GM18873 (cell line): ENCODE data around the gene HIGD1C.

Experiments used
- ATAC-seq: cut with Tn5 transposase; IDR thresholded peaks from one replicate; pipeline ENCODE4 v1.9.1; 2021; ENCODE audit warnings: mild to moderate bottlenecking, moderate library complexity, moderate number of reproducible peaks; ENCODE audit not compliant: unreplicated experiment, low FRiP score

HIGD1C gene

DNA sequence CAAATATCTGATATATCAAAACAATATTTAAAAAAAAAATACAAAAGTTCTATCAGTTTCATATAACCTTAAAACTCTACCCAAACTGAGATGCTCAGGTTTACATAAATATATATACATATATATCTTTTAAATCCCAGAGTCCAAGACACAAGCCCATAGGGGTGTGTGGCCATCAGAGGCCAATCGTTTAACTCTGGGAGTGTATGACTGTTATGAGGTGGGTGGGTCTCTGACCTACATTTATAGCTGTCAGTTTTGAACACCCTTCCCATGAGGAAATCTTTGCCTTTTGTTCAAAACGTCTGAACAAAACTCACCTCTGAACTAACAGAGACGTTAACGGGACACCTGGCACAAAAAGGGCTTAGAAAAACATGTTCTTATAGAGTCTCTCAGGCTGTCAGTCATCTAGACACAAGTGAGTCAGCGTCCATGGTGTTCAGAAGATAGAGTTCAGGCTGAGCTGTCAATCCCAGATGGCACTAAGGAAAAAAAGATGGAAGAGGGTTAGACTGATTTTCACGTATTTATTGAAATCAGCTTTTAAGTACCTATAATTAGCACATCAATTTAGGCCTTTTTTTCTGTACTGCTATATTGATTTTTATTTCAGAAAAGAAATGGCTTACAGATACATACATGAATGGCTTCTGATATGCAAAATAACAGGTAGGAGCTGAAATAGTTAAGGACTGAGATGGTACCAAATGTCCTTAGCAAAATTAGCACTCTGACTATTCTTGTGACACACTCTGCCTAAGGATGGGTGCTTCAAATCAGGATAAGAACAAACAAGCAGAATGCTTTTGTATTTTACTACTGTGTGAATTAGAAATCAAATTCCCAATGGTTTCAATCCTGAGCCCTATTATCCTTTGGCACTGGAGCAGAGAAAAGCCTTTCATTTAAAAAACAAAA is 29.2 kb downstream of the HIGD1C start:
- no peak for ATAC-seq

DNA sequence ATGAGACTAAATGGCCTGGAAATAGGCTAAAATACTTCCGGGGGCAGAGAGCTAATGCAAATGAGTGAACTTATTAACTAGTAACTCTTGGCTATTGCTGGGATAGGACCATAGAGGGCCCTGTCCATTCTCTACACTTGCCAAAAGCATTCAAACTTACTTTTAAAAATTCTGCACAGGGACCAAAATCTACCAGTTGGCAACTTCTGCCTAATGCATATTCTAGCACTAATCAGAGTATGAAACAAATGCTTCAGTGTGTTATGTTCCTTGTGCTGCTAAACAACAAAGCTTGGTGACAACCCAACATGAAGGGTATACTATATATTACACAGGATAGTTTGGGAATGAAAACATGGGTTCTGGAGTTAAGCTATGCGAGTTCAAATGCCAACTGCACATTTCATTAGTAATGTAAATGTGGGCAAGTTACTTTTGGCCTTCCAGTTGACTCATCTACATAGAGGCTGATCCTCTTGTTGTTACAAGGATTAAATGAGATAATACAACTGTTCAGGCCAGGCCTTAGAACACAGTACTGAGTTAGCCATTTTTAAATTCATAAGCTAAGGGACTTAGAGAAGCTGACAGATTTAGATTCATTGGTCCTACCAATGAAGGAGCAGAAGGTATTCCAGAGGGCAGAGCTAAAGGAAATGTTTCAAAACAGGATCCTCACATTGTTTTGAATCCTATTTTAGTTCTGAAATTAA is 32.4 kb downstream of the HIGD1C start:
- ATAC-seq = no peak

DNA sequence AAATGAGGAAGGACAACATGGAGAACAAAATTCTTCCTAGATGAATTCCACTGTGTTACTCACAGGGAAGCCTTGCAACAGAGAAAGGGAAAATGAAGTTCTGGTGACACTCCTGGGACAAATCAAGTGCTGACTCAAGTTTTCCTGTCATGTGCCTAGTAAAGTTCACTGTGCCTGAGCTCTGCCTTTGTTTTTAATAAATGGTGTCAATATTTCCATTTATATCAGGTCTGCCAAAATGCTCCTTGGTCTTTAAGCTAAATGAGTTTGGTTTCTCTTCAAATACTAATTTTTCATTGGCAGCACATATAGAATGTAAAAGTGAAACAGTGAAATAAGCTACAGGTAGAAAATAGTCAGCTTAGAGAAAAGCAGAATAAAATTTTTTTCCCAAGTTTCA is 33.0 kb downstream of the HIGD1C start:
- ATAC-seq = no peak

DNA sequence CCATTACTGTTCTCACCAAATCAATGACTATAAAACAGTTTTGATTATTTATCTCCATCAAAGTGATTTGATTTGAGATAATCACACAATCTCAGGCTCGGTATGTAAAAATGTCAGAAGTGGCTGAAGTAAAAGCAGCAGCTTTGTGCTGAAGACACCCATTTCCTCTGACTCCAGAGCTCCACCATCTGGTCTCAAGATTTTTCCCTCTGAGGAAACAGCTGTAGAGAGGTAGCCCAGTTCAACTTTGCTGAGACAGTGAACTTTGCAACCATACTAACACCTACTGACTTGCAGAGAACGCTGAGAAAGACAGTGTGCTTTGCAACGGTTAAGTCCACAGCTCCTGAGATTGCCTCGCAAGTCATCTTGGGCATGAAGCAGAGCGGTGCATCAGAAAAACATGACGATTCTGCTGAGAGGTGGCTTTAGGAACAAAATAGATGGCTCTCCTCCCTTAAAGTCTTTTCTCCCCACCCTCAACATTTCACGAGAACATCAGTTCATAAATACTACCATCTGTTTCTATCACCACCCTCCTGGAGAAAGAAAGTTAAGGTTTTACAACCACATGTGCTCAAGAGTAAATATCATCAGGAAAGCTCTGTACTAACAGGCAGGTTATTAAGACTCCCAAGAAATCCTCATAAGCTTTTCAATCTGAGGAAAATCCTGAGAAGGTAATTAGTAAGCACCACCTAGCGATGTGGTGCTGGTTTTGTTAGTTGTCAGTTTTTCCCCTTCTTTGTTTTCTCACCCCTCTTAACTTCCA is 34.8 kb downstream of the HIGD1C start:
- no peak for ATAC-seq

DNA sequence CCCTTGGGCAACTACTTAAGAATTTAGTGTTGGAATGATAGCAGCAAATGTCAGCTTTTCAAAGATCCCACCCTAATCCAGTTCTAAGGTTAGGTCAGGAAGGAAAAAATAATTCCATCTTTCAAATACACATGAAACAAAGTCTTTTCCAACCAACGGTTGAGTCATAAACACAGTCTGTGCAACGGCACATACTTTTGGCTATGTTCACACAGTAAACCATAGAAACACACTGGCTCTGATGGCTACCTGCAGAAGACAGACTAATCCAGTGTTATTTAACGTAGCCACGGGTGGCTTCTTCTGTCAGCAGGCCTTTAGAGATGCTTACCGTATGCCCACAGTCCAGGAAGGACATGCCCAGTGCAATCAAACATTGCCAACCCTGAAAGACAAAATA is 35.7 kb downstream of the HIGD1C start:
- no peak for ATAC-seq

DNA sequence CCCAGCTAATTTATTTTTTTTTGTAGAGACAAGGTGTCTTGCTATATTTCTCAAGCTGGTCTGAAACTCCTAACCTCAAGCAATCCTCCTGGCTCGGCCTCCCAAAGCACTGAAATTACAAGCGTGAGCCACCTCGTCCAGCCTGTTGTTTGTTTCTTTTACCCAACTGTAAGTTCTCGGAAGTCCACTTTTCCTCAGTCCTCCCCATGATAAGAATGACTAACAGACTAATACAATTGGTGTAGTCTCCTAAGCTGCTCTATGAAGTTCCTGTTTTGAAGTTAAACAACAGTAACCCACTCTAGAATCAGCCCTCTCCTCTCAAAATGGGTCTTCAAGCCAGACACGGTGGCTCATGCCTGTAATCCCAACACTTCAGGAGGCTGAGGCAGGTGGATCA is 36.5 kb downstream of the HIGD1C start:
- ATAC-seq = no peak

DNA sequence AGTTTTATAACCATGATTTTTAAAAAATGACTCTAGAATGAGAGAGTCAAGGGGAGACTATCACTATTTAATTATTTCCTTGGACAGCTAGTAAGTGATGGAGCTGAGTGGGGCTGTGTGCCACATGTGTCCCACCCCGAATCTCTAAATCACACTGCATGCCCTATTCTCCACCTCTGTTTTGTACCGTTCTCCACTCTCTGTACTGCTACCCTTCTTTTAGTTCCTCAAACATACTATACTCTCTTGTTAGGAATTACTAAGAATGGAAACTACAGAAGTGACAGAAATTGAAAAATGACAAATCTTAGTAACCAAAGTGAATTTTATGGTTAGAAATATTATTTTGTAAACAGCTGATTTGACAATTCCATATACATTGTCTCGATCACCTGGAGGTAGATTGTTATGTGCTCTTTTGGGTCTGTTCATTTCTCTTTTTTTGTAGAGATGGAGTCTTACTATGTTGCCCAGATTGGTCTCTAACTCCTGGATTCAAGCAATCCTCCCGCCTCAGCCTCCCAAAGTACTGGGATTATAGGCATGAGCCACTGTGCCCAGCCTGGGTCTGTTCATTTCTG is 37.9 kb downstream of the HIGD1C start:
- no peak for ATAC-seq

DNA sequence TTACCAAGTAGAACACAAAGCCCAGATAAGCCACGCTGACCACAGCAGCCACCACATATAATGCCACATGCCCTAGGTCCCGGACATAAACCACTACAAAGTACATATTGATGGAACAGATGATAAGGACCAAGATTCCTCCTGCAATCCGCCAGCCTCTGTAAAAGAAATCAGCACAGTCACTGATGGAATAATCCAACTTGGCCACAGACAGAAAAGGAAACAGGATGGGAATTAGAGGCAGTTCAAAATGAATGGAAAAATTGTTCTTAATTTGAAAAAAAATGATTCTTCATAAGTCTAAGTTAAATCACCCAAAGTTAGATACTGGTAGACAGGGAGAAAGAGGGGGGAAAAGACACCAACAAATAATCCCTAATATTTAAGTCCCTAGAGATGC is 38.4 kb downstream of the HIGD1C start:
- no peak for ATAC-seq

DNA sequence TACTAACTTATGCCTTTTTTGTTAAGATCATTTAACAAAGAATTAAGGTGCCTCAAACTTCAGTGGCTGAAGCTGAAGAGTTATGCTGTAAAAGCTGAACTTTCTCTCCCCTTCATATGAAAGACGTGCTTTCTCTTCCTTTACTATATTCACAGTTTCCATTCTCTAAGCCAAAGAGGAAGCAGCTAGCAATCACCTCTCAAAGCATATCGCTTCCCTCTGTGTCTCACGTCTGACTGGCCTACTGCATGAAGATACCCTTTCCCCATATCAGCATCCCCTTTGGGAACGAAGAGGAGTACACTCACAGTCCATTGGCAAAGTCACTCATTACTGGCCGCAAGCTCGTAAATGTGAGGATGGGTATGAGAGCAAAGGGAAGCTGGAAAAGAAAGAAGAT is 38.9 kb downstream of the HIGD1C start:
- no peak for ATAC-seq

DNA sequence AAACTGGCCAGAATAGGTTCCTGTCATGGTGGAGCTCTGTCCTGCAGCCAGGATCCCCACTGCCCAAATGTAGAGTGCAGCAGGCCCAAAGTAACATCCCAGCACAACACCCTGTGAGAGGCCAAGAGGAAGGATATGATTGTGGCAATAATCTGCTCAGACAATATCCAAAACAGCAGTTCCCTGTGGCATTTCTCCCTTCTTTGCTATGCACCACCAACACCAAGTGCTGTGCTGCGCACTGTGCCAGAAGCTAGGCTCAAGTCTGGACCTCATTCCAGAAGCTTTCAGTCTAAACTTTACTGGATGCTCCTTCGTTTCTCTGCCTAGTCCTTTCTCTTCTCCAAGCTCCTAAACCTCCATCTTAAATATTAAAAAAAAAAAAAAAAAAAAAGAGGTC is 40.5 kb downstream of the HIGD1C start:
- ATAC-seq = no peak

DNA sequence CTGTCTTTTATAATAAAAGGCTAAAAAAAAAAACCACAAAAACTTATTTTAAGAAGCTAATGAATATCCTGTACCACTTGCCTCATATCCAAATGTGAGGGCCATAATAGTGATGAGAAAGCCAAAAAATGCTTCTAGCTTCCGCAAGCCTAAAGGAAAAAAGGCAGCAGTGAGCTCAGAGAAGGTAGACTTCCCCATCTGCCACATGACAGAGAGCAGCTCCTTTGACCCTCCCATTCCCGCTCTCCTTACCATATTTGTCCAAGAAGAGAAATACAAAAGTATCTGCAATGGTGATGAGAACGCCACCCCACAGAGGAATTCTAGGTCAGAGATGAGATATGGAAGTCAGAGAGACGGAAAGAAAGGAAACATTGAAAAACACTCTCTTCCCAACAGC is 46.7 kb downstream of the HIGD1C start:
- no peak for ATAC-seq

DNA sequence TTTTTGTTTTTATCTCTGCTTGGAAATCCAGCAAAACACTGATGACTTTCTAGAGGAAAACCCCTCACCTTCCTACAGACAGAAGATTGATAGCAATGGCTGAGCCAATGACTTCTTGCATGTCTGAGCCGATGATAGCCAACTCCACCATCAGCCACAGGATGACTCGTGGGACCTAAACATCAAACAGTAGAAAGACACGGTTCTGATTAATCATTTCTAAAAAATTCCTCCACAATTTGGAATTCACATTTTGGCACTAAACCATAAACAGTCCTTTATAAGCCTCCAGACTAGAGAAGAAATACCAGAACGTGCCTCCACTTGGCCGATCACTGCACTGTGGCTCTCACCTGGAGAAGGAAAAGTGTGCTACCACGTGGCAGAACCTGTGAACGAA is 47.9 kb downstream of the HIGD1C start:
- no peak for ATAC-seq

DNA sequence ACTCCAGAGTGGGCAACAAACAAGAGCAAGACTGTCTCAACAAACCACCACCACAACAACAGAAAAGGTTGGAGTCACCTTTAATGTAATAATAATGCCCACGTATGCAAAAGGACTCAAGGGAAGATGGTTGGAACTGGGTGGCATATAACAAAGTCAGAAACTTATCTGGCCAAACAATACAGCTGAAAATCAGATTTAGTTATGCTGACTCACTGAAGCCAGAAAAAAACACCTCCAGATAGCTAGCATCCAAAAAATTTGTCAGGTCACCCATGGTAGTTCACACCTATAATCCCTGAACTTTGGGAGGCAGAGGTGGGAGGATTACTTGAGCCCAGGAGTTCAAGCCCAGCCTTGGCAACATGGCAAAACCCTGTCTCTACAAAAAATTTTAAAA is 49.5 kb downstream of the HIGD1C start:
- no peak for ATAC-seq

DNA sequence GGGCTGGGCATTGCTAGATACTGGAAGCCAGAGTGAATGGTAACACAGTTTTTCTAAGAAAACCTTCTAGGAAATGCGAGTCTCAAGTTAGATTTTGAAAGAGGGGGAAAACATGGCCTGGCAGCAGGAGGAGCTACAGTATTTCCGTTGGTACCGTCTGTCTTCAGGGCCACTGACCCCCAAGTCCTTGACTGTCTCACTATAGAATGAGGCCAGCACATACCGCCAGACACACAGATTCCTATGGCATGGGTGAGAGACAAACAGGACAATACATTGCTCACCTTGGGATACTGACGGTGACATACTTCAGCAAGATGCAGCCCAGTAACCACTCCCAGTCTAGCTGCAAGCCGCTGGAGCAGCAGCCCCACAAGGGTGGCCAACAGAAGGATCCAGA is 52.2 kb downstream of the HIGD1C start:
- ATAC-seq = no peak

DNA sequence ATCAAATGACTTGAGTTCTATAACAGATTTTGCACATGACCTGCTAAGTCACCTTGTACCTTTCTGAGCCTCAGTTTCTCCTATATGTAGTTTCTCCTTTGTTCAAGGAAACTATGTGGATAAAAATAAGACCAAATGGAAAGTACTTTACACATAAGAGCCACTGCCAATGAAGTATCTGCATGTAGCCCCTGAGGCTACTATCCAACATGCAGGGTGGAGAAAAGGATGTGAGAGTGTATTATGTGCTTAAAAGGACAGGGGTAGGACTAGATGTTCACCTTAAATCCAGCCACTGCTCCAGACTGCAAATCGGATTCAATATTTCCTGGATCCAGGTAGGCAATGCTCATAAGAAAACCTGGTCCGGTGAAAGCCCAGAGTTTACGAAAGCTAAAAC is 52.7 kb downstream of the HIGD1C start:
- no peak for ATAC-seq

DNA sequence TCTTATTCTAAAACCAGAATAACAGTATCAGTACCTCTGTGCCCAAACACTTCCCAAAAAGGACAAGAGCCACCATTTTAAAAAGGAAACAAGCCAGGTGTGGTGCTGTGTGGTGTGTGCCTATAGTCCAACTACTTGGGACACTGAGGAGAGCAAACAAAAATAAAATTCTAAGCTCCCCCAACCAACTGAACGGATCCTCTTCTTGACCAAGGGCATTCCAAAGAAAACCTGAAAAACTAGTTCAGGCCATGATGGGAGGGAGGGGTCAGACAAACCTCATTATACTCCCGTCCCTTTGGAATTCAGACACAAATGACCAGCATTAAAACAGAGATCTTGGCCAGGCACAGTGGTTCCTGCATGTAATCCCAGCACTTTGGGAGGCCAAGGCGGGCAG is 53.3 kb downstream of the HIGD1C start:
- ATAC-seq = no peak

DNA sequence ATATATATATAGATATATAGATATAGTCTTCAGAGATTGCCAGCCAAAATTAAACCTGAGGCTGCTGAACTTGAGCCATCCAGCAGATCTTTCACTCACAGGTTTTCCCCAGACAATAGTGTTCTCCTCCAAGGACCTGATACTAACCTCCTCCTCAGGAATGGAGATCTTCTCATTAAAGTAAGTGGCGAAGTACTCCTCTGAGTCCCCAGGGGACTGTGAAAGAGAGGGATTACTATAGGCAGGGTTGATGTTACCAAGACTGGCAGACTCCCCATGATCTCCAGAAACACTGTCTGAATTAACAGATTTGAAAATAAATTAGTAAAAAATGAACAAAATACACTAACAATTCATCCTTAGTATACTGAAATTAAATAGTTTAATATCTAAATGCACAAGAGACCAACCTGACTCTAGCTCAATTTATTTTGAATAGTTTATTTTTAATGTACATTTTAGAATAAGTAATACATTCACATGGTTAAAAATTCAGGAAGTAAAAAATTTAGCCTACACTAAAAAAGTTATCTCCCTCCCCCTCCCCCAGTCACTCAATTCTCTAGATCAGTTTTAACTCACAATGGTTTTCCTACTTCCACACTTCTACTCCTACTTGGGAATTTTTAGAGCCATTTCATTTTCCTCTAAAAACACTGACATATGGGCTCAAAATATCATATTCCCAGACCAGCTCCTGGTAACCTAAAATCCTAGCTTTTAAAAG is 56.1 kb downstream of the HIGD1C start:
- ATAC-seq = no peak

DNA sequence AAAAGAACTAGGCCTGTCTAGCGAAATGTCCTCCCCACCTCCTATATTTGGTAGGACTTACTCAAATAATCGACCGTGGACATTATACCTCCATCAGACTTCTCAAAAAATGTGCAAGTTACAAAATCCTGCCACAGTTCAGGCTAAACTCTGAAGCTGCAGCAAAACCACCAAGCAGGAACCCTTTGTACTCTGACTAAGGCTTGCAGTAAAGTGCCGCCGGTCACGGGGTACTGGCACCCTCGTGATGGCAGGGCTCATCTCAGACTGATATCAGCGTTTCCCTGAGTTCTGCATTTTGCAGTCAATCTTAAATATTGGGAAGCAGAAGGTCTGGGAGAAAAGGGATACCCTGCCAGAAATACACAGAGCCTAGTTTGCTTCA is 56.7 kb downstream of the HIGD1C start:
- ATAC-seq = no peak

DNA sequence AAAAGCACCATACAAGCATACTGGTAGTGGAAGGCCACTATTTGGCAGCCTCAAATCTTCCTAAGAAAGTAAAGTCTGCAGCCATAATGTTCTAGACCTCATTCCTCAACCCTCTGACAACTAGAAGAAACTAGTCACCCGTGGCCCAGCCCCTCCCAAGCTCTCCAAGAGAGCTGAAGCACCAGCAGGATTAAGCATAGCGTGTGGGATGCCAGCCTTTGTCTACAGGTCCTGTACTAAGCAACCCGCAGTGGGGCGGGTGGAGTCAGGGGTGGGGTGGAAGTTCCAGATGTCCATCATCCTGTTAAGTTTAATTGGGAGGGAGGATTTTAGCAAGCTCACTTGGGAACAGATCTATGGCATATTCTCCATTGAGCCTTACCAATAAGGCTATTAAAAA is 59.6 kb downstream of the HIGD1C start:
- ATAC-seq = no peak

DNA sequence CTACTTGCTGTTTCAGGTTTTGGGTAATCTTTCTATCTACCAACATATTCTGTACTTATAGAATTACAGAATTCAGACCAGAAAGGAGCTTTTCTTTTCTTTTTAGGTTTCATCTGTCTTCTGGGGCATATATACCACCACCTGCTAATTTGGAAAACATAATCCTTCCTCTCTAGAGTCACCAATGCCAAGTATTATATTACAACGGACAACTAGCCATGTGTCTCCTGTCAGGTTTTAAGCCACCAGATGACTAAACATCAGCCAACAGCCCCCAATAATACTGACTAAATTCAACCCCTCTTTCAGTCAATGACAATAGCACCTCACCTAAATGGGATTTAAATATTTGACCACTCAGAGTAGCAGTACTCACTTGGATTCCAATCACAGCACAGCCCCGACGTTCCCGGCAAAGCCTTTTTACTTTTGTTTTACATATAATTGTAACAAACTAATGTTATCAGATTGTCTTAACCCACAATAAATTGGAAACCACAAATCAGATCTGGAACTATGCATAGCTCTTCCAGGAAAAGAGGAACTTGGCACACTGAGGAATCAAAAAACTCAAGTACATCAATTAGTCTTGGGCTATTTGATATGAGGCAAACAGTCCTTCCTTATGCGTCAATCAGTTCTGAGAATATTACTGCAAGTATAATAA is 60.4 kb downstream of the HIGD1C start:
- ATAC-seq = no peak
